Measurements from ENCODE around the gene LRP5. TPM values are rescaled to one million over a fixed set of nuclear protein-coding genes. Genes with fewer than 3 reads are reported as not detected.

The LRP5 gene
- total RNA-seq, 1 donor from 2014 or later: 42.5 TPM

GRCh38 chr11:68418648-68419047 lies 106.3 kb downstream of the LRP5 start:
- DNase-seq (ENCODE audit: extremely low spot score in 2 of 2): no peak
- no peaks in the 10 kb centered on the region for H3K4me1 ChIP-seq
- intact Hi-C loops (cut with DNase I): no loop called here
- TF ChIP-seq CTCF (IDR thresholded peaks at IDR 0.05) (no peak), POLR2A (IDR thresholded peaks at IDR 0.05) (no peak), POLR2AphosphoS5 (IDR thresholded peaks at IDR 0.05; ENCODE audit: insufficient read depth in 1 of 2, low read depth in 1 of 2) (no peak)
- no peaks in the 10 kb centered on the region for H3K27me3 ChIP-seq
- H3K4me3 ChIP-seq: no peak overlapping the region
- peaks cover 0 to 33% of the 10 kb centered on the region in 2 donors for H3K36me3 ChIP-seq
- H3K9me3 ChIP-seq: no peaks in the 10 kb centered on the region
- H3K27ac ChIP-seq: no peak overlapping the region

- Histone ChIP-seq H3K4me1 (no peaks in the 10 kb centered on the region), H3K9me3 (no peaks in the 10 kb centered on the region), H3K27ac (no peak overlapping the region), H3K4me3 (no peak overlapping the region), H3K27me3 (no peaks in the 10 kb centered on the region), H3K36me3 (peaks cover 0 to 28% of the 10 kb centered on the region in 2 donors)
- TF ChIP-seq POLR2AphosphoS5 (IDR thresholded peaks at IDR 0.05; ENCODE audit: insufficient read depth in 1 of 2, low read depth in 1 of 2): no peak
- no peak for TF ChIP-seq POLR2A (IDR thresholded peaks at IDR 0.05)
- no peak for TF ChIP-seq CTCF (IDR thresholded peaks at IDR 0.05)
- no peak for DNase-seq (ENCODE audit: extremely low spot score in 2 of 2)
- intact Hi-C loops (cut with DNase I): no loop called here
Observed at GRCh38 chr11:68420171-68420570, 107.8 kb downstream of the LRP5 start.

- intact Hi-C loops (cut with DNase I): no loop called here
- no peak overlapping the region for H3K27ac ChIP-seq
- H3K27me3 ChIP-seq: no peaks in the 10 kb centered on the region
- H3K9me3 ChIP-seq: no peaks in the 10 kb centered on the region
- TF ChIP-seq POLR2AphosphoS5 (IDR thresholded peaks at IDR 0.05; ENCODE audit: insufficient read depth in 1 of 2, low read depth in 1 of 2) (no peak), CTCF (IDR thresholded peaks at IDR 0.05) (no peak), POLR2A (IDR thresholded peaks at IDR 0.05) (no peak)
- H3K4me1 ChIP-seq: no peaks in the 10 kb centered on the region
- H3K4me3 ChIP-seq: no peak overlapping the region
- no peak for DNase-seq (ENCODE audit: extremely low spot score in 2 of 2)
- H3K36me3 ChIP-seq: peaks cover 0 to 43% of the 10 kb centered on the region in 2 donors
Observed at GRCh38 chr11:68423481-68423880, 111.1 kb downstream of the LRP5 start.

GRCh38 chr11:68424101-68424632 lies 111.8 kb downstream of the LRP5 start:
- no peak for DNase-seq (ENCODE audit: extremely low spot score in 2 of 2)
- intact Hi-C loops (cut with DNase I): no loop called here
- no peaks in the 10 kb centered on the region for H3K9me3 ChIP-seq
- H3K27ac ChIP-seq: no peak overlapping the region
- H3K36me3 ChIP-seq: peaks cover 0 to 48% of the 10 kb centered on the region in 2 donors
- H3K4me1 ChIP-seq: no peaks in the 10 kb centered on the region
- TF ChIP-seq POLR2AphosphoS5 (IDR thresholded peaks at IDR 0.05; ENCODE audit: insufficient read depth in 1 of 2, low read depth in 1 of 2): no peak
- TF ChIP-seq POLR2A (IDR thresholded peaks at IDR 0.05): no peak
- TF ChIP-seq CTCF (IDR thresholded peaks at IDR 0.05): no peak
- no peak overlapping the region for H3K4me3 ChIP-seq
- no peaks in the 10 kb centered on the region for H3K27me3 ChIP-seq

- Histone ChIP-seq H3K27me3 (no peaks in the 10 kb centered on the region), H3K9me3 (peaks cover 9% of the 10 kb centered on the region), H3K27ac (no peak overlapping the region), H3K36me3 (peaks cover 0 to 53% of the 10 kb centered on the region in 2 donors), H3K4me3 (no peak overlapping the region), H3K4me1 (no peaks in the 10 kb centered on the region)
- TF ChIP-seq CTCF (IDR thresholded peaks at IDR 0.05): no peak
- TF ChIP-seq POLR2AphosphoS5 (IDR thresholded peaks at IDR 0.05; ENCODE audit: insufficient read depth in 1 of 2, low read depth in 1 of 2): no peak
- no peak for TF ChIP-seq POLR2A (IDR thresholded peaks at IDR 0.05)
- intact Hi-C loops (cut with DNase I): no loop called here
- DNase-seq (ENCODE audit: extremely low spot score in 2 of 2): no peak
Observed at GRCh38 chr11:68424981-68425865, 112.8 kb downstream of the LRP5 start.

Data from vagina (tissue), 2 donors.